GM06990 (cell line): ENCODE results near the gene TNFSF12.
A peak's percentile ranks its signal among the peaks of the same experiment; 100 is the strongest.

Source experiments
- DNase-seq: peaks from one replicate; pipeline ENCODE4 v3.0.0-alpha.2; 2011; ENCODE audit not compliant: insufficient read length; ENCODE audit errors: extremely low read depth
- H3K27me3 ChIP-seq: replicated peaks from 2 replicates; pipeline ENCODE4 v1.6.0; 2011; ENCODE audit warnings: low read length; ENCODE audit not compliant: control insufficient read depth, insufficient read depth
- H3K36me3 ChIP-seq: 2 replicates; pipeline ENCODE4 v1.5.1; 2011; ENCODE audit warnings: low read length; ENCODE audit not compliant: control insufficient read depth, insufficient read depth
- H3K4me3 ChIP-seq: replicated peaks from 2 replicates; pipeline ENCODE4 v1.5.1; 2011; ENCODE audit warnings: low read depth, mild to moderate bottlenecking, control low read depth, low read length
- CTCF ChIP-seq: IDR thresholded peaks from 2 replicates; pipeline ENCODE4 v1.5.1; 2011; ENCODE audit warnings: low read length, control low read depth, mild to moderate bottlenecking, inconsistent platforms; ENCODE audit not compliant: insufficient read depth, poor library complexity, severe bottlenecking

The TNFSF12 gene

GRCh38 chr17:7512824-7513540, 35.9 kb upstream of the TNFSF12 start:
- H3K36me3 ChIP-seq = peaks cover 42% of the 10 kb centered on the region
- H3K4me3 ChIP-seq = no peak overlapping the region
- DNase-seq = no peak
- no peaks in the 10 kb centered on the region for H3K27me3 ChIP-seq
- TF ChIP-seq CTCF = no peak

GRCh38 chr17:7513850-7514419, 34.9 kb upstream of the TNFSF12 start:
- Histone ChIP-seq H3K27me3 (no peaks in the 10 kb centered on the region), H3K4me3 (no peak overlapping the region), H3K36me3 (peaks cover 35% of the 10 kb centered on the region)
- no peak for TF ChIP-seq CTCF
- no peak for DNase-seq

GRCh38 chr17:7515911-7516610, 32.8 kb upstream of the TNFSF12 start:
- no peaks in the 10 kb centered on the region for H3K27me3 ChIP-seq
- no peak for TF ChIP-seq CTCF
- H3K4me3 ChIP-seq = no peak overlapping the region
- peaks cover 25% of the 10 kb centered on the region for H3K36me3 ChIP-seq
- no peak for DNase-seq

- Histone ChIP-seq H3K27me3 (no peaks in the 10 kb centered on the region), H3K36me3 (no peaks in the 10 kb centered on the region), H3K4me3 (no peak overlapping the region)
- TF ChIP-seq CTCF = peak; percentile 56
- DNase-seq = no peak
These were observed 25.8 kb upstream of the TNFSF12 start for GRCh38 chr17:7523033-7523432.

- no peaks in the 10 kb centered on the region for H3K36me3 ChIP-seq
- no peak for TF ChIP-seq CTCF
- DNase-seq = no peak
- no peaks in the 10 kb centered on the region for H3K27me3 ChIP-seq
- no peak overlapping the region for H3K4me3 ChIP-seq
These were observed 20.0 kb upstream of the TNFSF12 start for GRCh38 chr17:7528842-7529241.
